GM18511 (cell line): ENCODE data around the gene DDX54.
"Not testable (repeated sequence)": the region's sequence is repeated elsewhere in the genome, so short reads cannot be mapped to it uniquely, and the experiment has no call there.

ENCODE experiments used
- ATAC-seq: cut with Tn5 transposase; IDR thresholded peaks from one replicate; pipeline ENCODE4 v1.9.1; 2021; ENCODE audit warnings: mild to moderate bottlenecking, moderate library complexity; ENCODE audit not compliant: unreplicated experiment

Gene DDX54

DNA sequence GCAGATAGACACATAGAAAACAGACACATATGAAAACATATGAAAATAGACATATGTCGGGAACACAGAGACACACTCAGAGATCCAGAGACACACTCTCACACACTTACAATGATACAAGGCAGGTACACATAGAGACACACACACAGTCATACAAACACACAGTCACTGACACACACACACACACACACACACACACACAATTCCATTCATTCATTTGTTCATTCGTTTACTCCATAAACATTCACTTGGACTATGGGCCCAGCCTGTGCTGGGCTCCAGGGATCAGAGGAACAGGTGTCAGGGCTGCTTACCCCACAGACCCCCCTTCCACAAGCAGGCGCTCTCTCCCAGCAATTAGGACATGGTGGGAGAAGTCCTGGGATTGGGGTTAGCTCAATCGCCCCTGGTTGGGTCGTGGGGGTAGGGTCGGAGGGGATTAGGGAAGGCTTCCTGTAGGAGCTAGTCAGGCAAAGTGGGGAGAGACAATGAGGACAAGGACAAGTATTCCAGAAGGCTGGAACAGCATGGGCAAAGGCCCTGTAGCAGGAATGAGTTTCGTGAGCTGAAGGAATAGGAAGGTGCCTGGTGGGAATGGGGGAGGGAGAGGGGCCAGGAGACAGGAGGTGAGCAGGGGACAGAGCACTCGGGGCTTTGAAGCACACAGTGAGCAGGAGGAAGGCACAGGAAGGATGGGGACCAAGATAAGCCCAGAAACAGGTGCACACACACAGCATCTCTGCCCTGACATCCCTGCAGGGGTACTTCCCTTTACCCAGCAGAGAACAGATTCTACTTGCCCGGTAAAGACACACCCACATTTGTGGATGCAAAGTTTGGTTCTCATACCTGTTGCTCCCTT, 56.2 kb downstream of the DDX54 start:
- ATAC-seq, result no peak

GRCh38 chr12:113127791-113128199, 57.5 kb downstream of the DDX54 start:
- no peak for ATAC-seq

DNA sequence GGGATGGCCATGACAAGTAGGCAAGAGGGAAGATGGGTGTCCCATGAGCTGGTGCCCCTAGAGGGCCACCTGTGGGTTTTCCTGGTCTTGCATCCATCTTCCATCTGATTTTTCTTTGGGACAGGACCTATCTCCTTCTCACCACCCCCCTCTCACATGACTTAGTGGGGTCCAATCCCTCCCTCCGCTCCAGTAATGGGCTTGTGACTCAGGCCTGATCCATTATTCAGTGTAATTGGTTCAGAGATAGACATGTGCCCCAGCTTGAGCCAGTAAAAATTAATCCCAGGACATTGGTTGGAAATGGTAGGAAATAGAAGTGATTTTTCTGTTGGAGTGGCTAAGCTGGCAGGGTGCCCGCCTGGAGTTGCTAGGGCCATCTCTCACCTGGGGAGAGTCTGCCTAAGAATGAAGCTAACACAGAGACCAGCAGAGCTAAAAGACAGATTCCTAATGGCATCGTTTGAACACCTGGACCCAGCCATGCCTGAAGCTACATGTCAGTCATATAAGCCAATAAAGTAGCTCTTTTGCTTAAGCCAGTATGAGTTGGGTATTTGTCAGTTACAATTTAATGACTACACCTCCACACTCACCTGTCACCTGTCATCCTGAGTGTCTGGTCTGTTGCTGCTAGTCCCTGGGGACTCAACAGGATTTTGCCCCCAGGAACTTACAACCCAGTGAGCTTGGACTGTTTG, 64.5 kb downstream of the DDX54 start:
- no peak for ATAC-seq

DNA sequence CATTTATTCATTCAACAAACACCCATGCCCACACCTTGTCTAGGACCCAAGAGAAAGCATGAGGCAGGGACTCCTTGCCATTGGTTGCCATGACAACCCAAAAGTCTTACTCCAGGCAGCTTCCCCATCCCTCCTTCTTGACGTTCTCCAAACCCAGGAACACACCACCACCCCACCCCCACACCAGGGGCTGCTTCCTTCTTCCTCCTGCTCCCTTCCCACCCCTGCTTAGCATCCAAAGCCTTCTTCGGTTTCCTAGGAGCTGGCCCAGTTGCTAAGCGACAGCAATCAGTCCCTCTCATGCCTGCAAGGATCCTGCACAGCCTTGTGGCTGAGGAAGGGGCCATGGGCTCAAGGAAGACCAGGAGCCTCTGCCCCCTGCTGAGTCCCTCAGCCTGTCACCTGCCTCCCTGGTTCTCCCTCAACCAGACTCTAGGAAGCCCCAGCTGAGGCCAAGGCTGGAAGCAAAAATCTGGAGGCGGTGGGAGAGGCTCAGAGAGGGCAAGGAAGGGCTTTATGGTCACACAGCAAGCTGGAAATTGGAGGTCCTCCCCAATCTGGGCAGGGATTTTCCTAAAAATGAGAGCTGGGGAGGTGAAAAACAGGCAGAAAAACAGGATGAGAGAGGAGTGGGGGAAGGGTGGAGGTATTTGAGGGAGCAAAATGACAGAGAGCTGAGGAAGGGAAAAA, 65.2 kb downstream of the DDX54 start:
- no peak for ATAC-seq

DNA sequence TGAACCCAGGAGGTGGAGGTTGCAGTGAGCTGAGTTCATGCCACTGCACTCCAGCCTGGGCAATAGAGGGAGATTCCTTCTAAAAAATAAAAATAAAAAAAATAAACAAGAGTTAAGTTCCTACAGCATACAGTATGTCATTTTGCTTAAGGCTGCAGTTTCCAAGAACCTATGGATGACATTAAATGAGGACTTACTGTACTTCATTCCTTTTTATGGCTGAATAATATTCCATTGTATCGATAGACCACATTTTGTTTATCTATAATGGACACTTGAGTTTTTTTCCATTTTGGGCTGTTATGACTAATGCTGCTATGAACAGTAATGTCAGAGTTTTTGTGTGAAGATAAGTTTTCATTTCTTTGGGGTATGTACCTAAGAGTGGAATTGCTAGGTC, 67.1 kb downstream of the DDX54 start:
- no peak for ATAC-seq

- ATAC-seq, result not testable (repeated sequence)
Observed at GRCh38 chr12:113117684-113118083, 67.6 kb downstream of the DDX54 start.

DNA sequence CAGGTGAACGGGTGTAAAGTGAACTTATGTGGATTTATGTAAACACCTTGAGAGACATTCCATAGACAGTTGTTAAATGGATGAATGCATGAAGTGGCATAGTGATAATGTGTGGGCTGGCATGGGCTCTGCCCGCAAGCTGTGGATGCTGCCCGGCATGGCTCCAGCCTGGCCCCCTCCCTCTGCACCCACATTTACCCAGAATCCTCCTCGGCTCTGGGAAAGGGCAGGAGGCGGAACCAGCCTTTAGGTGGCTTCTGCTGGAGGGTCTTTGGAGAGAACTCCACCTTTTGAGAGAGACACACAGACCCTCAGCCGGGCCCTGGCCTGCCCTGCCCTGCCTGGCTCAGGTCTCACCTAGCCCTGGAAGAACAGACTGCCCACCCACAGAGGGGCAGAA, 68.4 kb downstream of the DDX54 start:
- ATAC-seq, result no peak

- ATAC-seq, result no peak
Observed at GRCh38 chr12:113115455-113116126, 69.7 kb downstream of the DDX54 start.

GRCh38 chr12:113114447-113115178, 70.7 kb downstream of the DDX54 start:
- no peak for ATAC-seq

DNA sequence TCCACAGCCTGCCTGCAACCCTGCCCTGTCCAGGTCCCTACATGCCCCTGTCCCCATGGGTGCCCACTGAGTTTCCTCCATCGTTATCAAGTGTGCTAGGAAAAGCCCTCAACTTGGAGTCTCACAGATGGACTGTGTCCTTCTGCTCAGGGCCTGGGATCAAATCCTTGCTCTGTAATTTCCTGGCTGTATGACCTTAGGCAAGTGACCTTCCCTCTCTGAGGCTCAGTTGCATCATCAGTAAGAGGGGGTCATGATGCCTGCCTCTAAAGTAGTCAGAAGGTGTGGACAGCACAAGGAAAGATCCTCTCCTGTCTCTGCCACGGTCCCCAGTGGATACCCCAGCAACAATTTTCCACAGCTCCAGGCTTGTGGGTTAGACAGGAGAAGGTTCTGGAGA, 71.9 kb downstream of the DDX54 start:
- no peak for ATAC-seq

DNA sequence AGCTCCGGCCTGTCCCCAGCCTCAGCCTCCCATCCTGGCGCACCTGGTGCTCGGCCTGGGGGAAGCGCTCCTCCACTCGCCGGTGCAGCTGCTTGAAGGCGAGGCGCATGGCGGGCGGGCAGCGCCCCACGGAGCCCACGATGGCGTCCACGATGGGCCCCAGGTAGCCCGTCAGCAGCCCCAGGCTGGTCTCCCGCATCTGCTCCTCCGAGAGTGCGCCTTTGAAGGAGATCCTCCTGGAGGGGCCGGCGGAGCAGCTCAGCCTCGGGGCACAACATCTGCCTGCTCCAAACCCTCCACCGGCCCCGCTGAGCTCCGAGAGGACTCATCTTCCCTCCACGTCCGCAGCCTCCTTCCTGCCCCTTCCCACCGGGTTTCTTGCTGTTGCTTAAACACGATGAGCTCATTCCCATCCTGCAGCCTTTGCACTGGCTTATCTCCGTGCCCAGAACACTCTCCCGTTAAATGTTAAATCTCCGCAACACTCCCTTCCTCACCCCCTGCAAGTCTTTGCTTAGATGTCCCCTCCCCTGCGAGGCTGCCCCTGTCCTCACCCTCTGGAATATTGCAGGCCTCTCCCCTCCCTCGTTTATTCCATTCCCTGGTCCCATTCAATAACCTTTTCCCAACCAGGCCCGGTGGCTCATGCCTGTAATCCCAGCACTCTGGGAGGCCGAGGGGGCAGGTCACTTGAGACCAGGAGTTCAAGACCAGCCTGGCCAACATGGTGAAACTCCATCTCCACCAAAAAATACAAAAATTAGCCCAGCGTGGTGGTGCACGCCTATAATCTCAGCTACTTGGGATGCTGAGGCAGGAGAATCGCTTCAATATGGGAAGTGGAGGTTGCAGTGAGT, 73.0 kb downstream of the DDX54 start:
- no peak for ATAC-seq

DNA sequence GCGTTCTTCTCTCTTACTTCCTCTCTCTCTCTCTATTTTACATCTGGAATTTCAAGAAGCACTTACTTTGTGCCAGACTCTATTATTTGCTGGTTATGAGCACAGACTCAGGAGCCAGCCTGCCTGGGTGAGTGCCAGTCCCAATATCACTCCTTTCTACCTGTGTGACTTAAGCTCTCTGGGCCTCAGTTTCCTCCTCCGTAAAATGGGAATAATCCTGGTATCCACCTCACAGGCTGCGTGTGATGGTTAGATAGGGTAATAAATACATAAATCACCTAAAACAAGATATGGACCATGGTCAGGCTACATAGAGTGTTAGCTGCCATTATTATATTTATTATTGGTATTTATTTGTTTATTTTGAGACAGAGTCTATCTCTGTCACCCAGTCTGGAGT, 74.0 kb downstream of the DDX54 start:
- no peak for ATAC-seq

DNA sequence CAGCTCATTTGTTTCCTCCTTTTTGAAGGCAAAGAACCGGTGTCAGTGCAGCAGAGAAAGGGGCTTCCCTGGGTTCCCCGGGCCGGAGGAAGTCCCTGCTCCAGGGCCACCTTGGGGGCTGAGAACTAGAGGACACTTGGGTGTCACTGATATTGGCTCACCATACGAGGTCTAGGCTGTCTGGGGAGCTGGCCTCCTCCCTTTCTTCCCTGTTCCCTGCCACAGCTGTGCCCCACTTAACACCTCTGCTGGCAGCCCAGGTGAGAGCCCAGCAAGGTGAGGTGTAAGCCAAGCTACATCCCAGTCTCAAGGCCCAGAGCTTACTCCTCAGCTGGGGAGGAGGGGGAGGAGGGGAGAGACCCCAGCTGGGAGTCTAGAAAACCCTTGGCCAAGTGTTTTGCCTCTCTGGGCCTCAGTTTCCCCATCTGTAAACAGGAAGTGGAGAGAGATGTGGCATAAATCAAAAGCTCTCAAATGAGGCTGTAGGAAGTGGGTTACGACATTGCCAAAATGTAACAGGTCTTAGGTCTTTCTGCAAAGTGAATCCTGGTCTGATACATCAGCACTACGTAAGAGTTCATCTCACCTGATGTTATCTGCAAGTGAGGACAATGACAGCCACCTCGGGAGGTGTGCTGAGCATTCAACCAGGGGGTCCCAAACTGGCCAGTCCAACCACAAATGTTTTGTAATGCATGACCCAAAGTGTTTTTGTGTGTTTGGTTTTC, 75.2 kb downstream of the DDX54 start:
- ATAC-seq, result no peak

GRCh38 chr12:113109360-113109759, 75.9 kb downstream of the DDX54 start:
- no peak for ATAC-seq

GRCh38 chr12:113108308-113108707, 77.0 kb downstream of the DDX54 start:
- no peak for ATAC-seq
